ENCODE results near the gene BASP1. TPM values are rescaled to one million over a fixed set of nuclear protein-coding genes. Genes with fewer than 3 reads are reported as not detected.

The BASP1 gene
- total RNA-seq, 1 donor from 2014 or later = 69.1 TPM

- no peaks in the 10 kb centered on the region for H3K9me3 ChIP-seq
- H3K27me3 ChIP-seq = no peaks in the 10 kb centered on the region
- intact Hi-C loops (cut with DNase I) = loop anchor here (2.0 to 10.0 kb wide), 3 partner anchors 83 to 515 kb away; no protein-coding TSS in a partner anchor
- no peaks in the 10 kb centered on the region for H3K36me3 ChIP-seq
- DNase-seq (ENCODE audit: low spot score in 2 of 2) = no peak
- H3K4me1 ChIP-seq = peaks cover 0 to 2% of the 10 kb centered on the region in 2 donors
- H3K4me3 ChIP-seq = no peak overlapping the region
- no peak overlapping the region for H3K27ac ChIP-seq
- no peak for TF ChIP-seq CTCF (IDR thresholded peaks at IDR 0.05)
Measured at GRCh38 chr5:17219992-17220391, 2.6 kb downstream of the BASP1 start.

- Histone ChIP-seq H3K27ac (no peak overlapping the region), H3K4me3 (no peak overlapping the region), H3K9me3 (no peaks in the 10 kb centered on the region), H3K36me3 (no peaks in the 10 kb centered on the region), H3K27me3 (no peaks in the 10 kb centered on the region), H3K4me1 (peaks cover 0 to 2% of the 10 kb centered on the region in 2 donors)
- TF ChIP-seq CTCF (IDR thresholded peaks at IDR 0.05) = no peak
- intact Hi-C loops (cut with DNase I) = no loop called here
- DNase-seq (ENCODE audit: low spot score in 2 of 2) = no peak
Measured at GRCh38 chr5:17220469-17220868, 3.0 kb downstream of the BASP1 start.

- intact Hi-C loops (cut with DNase I) = no loop called here
- peak overlapping the region; percentile 33 to 56 for H3K27ac ChIP-seq
- H3K9me3 ChIP-seq = no peaks in the 10 kb centered on the region
- H3K27me3 ChIP-seq = no peaks in the 10 kb centered on the region
- no peaks in the 10 kb centered on the region for H3K36me3 ChIP-seq
- no peak overlapping the region for H3K4me3 ChIP-seq
- DNase-seq (ENCODE audit: low spot score in 2 of 2) = no peak
- no peak for TF ChIP-seq CTCF (IDR thresholded peaks at IDR 0.05)
- H3K4me1 ChIP-seq = no peaks in the 10 kb centered on the region
Measured at GRCh38 chr5:17221843-17222636, 4.6 kb downstream of the BASP1 start.

GRCh38 chr5:17222664-17223063 is 5.2 kb downstream of the BASP1 start:
- TF ChIP-seq CTCF (IDR thresholded peaks at IDR 0.05) = no peak
- no peaks in the 10 kb centered on the region for H3K9me3 ChIP-seq
- H3K4me3 ChIP-seq = no peak overlapping the region
- H3K27me3 ChIP-seq = no peaks in the 10 kb centered on the region
- DNase-seq (ENCODE audit: low spot score in 2 of 2) = no peak
- no peaks in the 10 kb centered on the region for H3K36me3 ChIP-seq
- H3K27ac ChIP-seq = peak overlapping the region; percentile 33 to 56
- H3K4me1 ChIP-seq = no peaks in the 10 kb centered on the region
- intact Hi-C loops (cut with DNase I) = no loop called here

- no peaks in the 10 kb centered on the region for H3K27me3 ChIP-seq
- no peak for TF ChIP-seq CTCF (IDR thresholded peaks at IDR 0.05)
- intact Hi-C loops (cut with DNase I) = no loop called here
Measured at GRCh38 chr5:17223367-17224185, 6.1 kb downstream of the BASP1 start.

More at GRCh38 chr5:17223367-17224185, 6.1 kb downstream of the BASP1 start:
- H3K36me3 ChIP-seq = no peaks in the 10 kb centered on the region
- peaks cover 0 to 6% of the 10 kb centered on the region in 2 donors for H3K4me1 ChIP-seq
- H3K27ac ChIP-seq = no peak overlapping the region
- DNase-seq (ENCODE audit: low spot score in 2 of 2) = no peak
- no peak overlapping the region for H3K4me3 ChIP-seq
- H3K9me3 ChIP-seq = no peaks in the 10 kb centered on the region

Measured in ascending aorta (tissue), 2 donors.